Measurements from ENCODE around the gene BICDL2.

BICDL2 gene

GRCh38 chr16:3007059-3007956 is 29.4 kb downstream of the BICDL2 start:
- no peak for DNase-seq

GRCh38 chr16:3004781-3005284 is 31.9 kb downstream of the BICDL2 start:
- DNase-seq = peak in 1 of 2 experiments; percentile 38

GRCh38 chr16:3004319-3004718 is 32.4 kb downstream of the BICDL2 start:
- no peak for DNase-seq

GRCh38 chr16:3003582-3004270 is 33.0 kb downstream of the BICDL2 start:
- DNase-seq = peak; percentile 94 to 99

- no peak for DNase-seq
These were observed 35.4 kb downstream of the BICDL2 start for GRCh38 chr16:3001316-3001715.

GRCh38 chr16:3000540-3000939 is 36.2 kb downstream of the BICDL2 start:
- DNase-seq = no peak

- DNase-seq = no peak
These were observed 36.8 kb downstream of the BICDL2 start for GRCh38 chr16:2999929-3000328.

GRCh38 chr16:2996298-2996697 is 40.4 kb downstream of the BICDL2 start:
- DNase-seq = no peak

GRCh38 chr16:2992383-2993081 is 44.2 kb downstream of the BICDL2 start:
- DNase-seq = no peak

- DNase-seq = no peak
These were observed 45.0 kb downstream of the BICDL2 start for GRCh38 chr16:2991566-2992261.

GRCh38 chr16:2990891-2991290 is 45.9 kb downstream of the BICDL2 start:
- no peak for DNase-seq

GRCh38 chr16:2988590-2989099 is 48.1 kb downstream of the BICDL2 start:
- no peak for DNase-seq

- DNase-seq = peak in 1 of 2 experiments; percentile 65
These were observed 48.9 kb downstream of the BICDL2 start for GRCh38 chr16:2987833-2988232.

GRCh38 chr16:2987286-2987685 is 49.5 kb downstream of the BICDL2 start:
- no peak for DNase-seq

GRCh38 chr16:2986623-2987188 is 50.0 kb downstream of the BICDL2 start:
- no peak for DNase-seq

GRCh38 chr16:2985893-2986355 is 50.8 kb downstream of the BICDL2 start:
- peak; percentile 72 to 91 for DNase-seq

GRCh38 chr16:2985462-2985861 is 51.3 kb downstream of the BICDL2 start:
- peak; percentile 53 to 59 for DNase-seq

GRCh38 chr16:2983706-2984136 is 53.0 kb downstream of the BICDL2 start:
- DNase-seq = peak; percentile 22 to 79

GRCh38 chr16:2982402-2982801 is 54.3 kb downstream of the BICDL2 start:
- no peak for DNase-seq

GRCh38 chr16:2981899-2982250 is 54.9 kb downstream of the BICDL2 start:
- no peak for DNase-seq

- no peak for DNase-seq
These were observed 55.4 kb downstream of the BICDL2 start for GRCh38 chr16:2981177-2981898.

All from NCI-H446 (cell line).